Activated CD4-positive, alpha-beta T cell treated with anti-CD3 and anti-CD28 coated beads, Interleukin-2, amount 10 ng/mL, durations not matched to agents 7 days and 5 days (primary cell): ENCODE data around the gene SLC22A3. TPM values are rescaled to one million over a fixed set of nuclear protein-coding genes. Genes with fewer than 3 reads are reported as not detected.
"Not testable (repeated sequence)": the region's sequence is repeated elsewhere in the genome, so short reads cannot be mapped to it uniquely, and the experiment has no call there.

Experiments
- CTCF ChIA-PET: fragments of 350-600 bp; sonication (Branson Sonifier 250); formaldehyde crosslinking; loops from one replicate; lab custom pipeline; 2021; ENCODE audit warnings: antibody characterized with exemption; lab: Charles Lee
- POLR2A ChIA-PET: fragments of 350-600 bp; sonication (Branson Sonifier 250); formaldehyde crosslinking; loops from one replicate; lab custom pipeline; 2021; ENCODE audit warnings: antibody characterized with exemption; lab: Charles Lee
- DNase-seq: peaks from one replicate; pipeline ENCODE4 v3.0.0-alpha.2; 2020
- H3K27ac Mint-ChIP-seq: one replicate; pipeline ENCODE4 v1.8.0; 2021; ENCODE audit warnings: mild to moderate bottlenecking, moderate library complexity, mixed read lengths
- H3K27me3 Mint-ChIP-seq: one replicate; pipeline ENCODE4 v1.8.0; 2021; ENCODE audit warnings: mixed read lengths
- H3K36me3 Mint-ChIP-seq: one replicate; pipeline ENCODE4 v1.8.0; 2021; ENCODE audit warnings: low read depth, mixed read lengths
- H3K4me1 Mint-ChIP-seq: one replicate; pipeline ENCODE4 v1.8.0; 2021; ENCODE audit warnings: mixed read lengths
- H3K4me3 Mint-ChIP-seq: one replicate; pipeline ENCODE4 v1.8.0; 2021; ENCODE audit warnings: mild to moderate bottlenecking, moderate library complexity, mixed read lengths
- H3K9me3 Mint-ChIP-seq: one replicate; pipeline ENCODE4 v1.8.0; 2021; ENCODE audit warnings: mixed read lengths
- total RNA-seq, 2 experiments: library from RNA; stranded (reverse); gene quantifications; one replicate each; pipeline ENCODE4 v1.2.3, GENCODE V29; 2021

The SLC22A3 gene
- total RNA-seq, result not detected

GRCh38 chr6:160348223-160349019 lies at the start of gene SLC22A3:
Gene SLC22A3 (plus strand): TSS chr6:160348378. CDS start chr6:160348420, 42 bp downstream.
- no peaks in the 10 kb centered on the region for H3K9me3 Mint-ChIP-seq
- no peaks in the 10 kb centered on the region for H3K36me3 Mint-ChIP-seq
- H3K27me3 Mint-ChIP-seq, result peaks cover 64% of the 10 kb centered on the region
- ChIA-PET CTCF (no interaction called here), POLR2A (no interaction called here)
- H3K27ac Mint-ChIP-seq, result no peak within 1 kb of the TSS
- no peak within 1 kb of the TSS for H3K4me3 Mint-ChIP-seq
- DNase-seq, result no peak
- H3K4me1 Mint-ChIP-seq, result no peaks in the 10 kb centered on the region

GRCh38 chr6:160299559-160299958 lies 48.6 kb upstream of the SLC22A3 start:
- POLR2A ChIA-PET, result no interaction called here
- CTCF ChIA-PET, result no interaction called here
- Mint-ChIP-seq H3K27me3 (peaks cover 2% of the 10 kb centered on the region), H3K27ac (no peak overlapping the region), H3K36me3 (no peaks in the 10 kb centered on the region), H3K9me3 (peaks cover 4% of the 10 kb centered on the region), H3K4me3 (no peak overlapping the region), H3K4me1 (no peaks in the 10 kb centered on the region)
- DNase-seq, result no peak

- ChIA-PET POLR2A (no interaction called here), CTCF (no interaction called here)
- Mint-ChIP-seq H3K4me3 (no peak overlapping the region), H3K27me3 (peaks cover 2% of the 10 kb centered on the region), H3K27ac (no peak overlapping the region), H3K9me3 (peaks cover 4% of the 10 kb centered on the region), H3K4me1 (no peaks in the 10 kb centered on the region), H3K36me3 (no peaks in the 10 kb centered on the region)
- DNase-seq, result no peak
Observed at GRCh38 chr6:160300076-160300695, 48.0 kb upstream of the SLC22A3 start.

GRCh38 chr6:160301339-160301738 lies 46.8 kb upstream of the SLC22A3 start:
- Mint-ChIP-seq H3K9me3 (peaks cover 4% of the 10 kb centered on the region), H3K4me1 (no peaks in the 10 kb centered on the region), H3K27me3 (peaks cover 3% of the 10 kb centered on the region), H3K4me3 (no peak overlapping the region), H3K36me3 (no peaks in the 10 kb centered on the region), H3K27ac (no peak overlapping the region)
- DNase-seq, result no peak
- POLR2A ChIA-PET, result no interaction called here
- CTCF ChIA-PET, result no interaction called here

GRCh38 chr6:160302431-160303082 lies 45.6 kb upstream of the SLC22A3 start:
- H3K9me3 Mint-ChIP-seq, H3K27me3 Mint-ChIP-seq, H3K4me1 Mint-ChIP-seq, DNase-seq, H3K36me3 Mint-ChIP-seq, H3K4me3 Mint-ChIP-seq, CTCF ChIA-PET, POLR2A ChIA-PET, H3K27ac Mint-ChIP-seq: not testable (repeated sequence)

- Mint-ChIP-seq H3K4me3 (no peak overlapping the region), H3K27me3 (peaks cover 5% of the 10 kb centered on the region), H3K4me1 (no peaks in the 10 kb centered on the region), H3K36me3 (no peaks in the 10 kb centered on the region), H3K27ac (no peak overlapping the region), H3K9me3 (peaks cover 4% of the 10 kb centered on the region)
- ChIA-PET CTCF (no interaction called here), POLR2A (no interaction called here)
- no peak for DNase-seq
Observed at GRCh38 chr6:160303806-160304205, 44.4 kb upstream of the SLC22A3 start.

- DNase-seq, result no peak
- no peak overlapping the region for H3K4me3 Mint-ChIP-seq
- peaks cover 7% of the 10 kb centered on the region for H3K9me3 Mint-ChIP-seq
- H3K27ac Mint-ChIP-seq, result no peak overlapping the region
- ChIA-PET POLR2A (no interaction called here), CTCF (interaction anchor here (0.9 kb wide), 1 partner anchor 9 kb away, joined by 3 read pairs; no protein-coding TSS in a partner anchor)
- no peaks in the 10 kb centered on the region for H3K4me1 Mint-ChIP-seq
- H3K27me3 Mint-ChIP-seq, result peaks cover 5% of the 10 kb centered on the region
- H3K36me3 Mint-ChIP-seq, result no peaks in the 10 kb centered on the region
Observed at GRCh38 chr6:160305926-160306713, 42.1 kb upstream of the SLC22A3 start.

- CTCF ChIA-PET, result no interaction called here
- Mint-ChIP-seq H3K36me3 (no peaks in the 10 kb centered on the region), H3K9me3 (peaks cover 21% of the 10 kb centered on the region), H3K27me3 (peaks cover 9% of the 10 kb centered on the region), H3K4me3 (no peak overlapping the region), H3K27ac (no peak overlapping the region), H3K4me1 (no peaks in the 10 kb centered on the region)
- POLR2A ChIA-PET, result no interaction called here
- no peak for DNase-seq
Observed at GRCh38 chr6:160309718-160310117, 38.5 kb upstream of the SLC22A3 start.

GRCh38 chr6:160312900-160313299 lies 35.3 kb upstream of the SLC22A3 start:
- Mint-ChIP-seq H3K4me3 (no peak overlapping the region), H3K4me1 (no peaks in the 10 kb centered on the region), H3K27ac (no peak overlapping the region), H3K9me3 (peaks cover 21% of the 10 kb centered on the region), H3K36me3 (no peaks in the 10 kb centered on the region), H3K27me3 (peaks cover 5% of the 10 kb centered on the region)
- ChIA-PET POLR2A (no interaction called here), CTCF (interaction anchor here (1.3 kb wide), 1 partner anchor 9 kb away, joined by 5 read pairs; no protein-coding TSS in a partner anchor)
- no peak for DNase-seq

- no peaks in the 10 kb centered on the region for H3K4me1 Mint-ChIP-seq
- no peaks in the 10 kb centered on the region for H3K36me3 Mint-ChIP-seq
- CTCF ChIA-PET, result no interaction called here
- POLR2A ChIA-PET, result no interaction called here
- H3K4me3 Mint-ChIP-seq, result no peak overlapping the region
- peaks cover 5% of the 10 kb centered on the region for H3K27me3 Mint-ChIP-seq
- DNase-seq, result no peak
- peaks cover 18% of the 10 kb centered on the region for H3K9me3 Mint-ChIP-seq
- H3K27ac Mint-ChIP-seq, result no peak overlapping the region
Observed at GRCh38 chr6:160315310-160315709, 32.9 kb upstream of the SLC22A3 start.

- H3K4me3 Mint-ChIP-seq, result no peak overlapping the region
- H3K9me3 Mint-ChIP-seq, result peaks cover 15% of the 10 kb centered on the region
- H3K36me3 Mint-ChIP-seq, result no peaks in the 10 kb centered on the region
- no peak overlapping the region for H3K27ac Mint-ChIP-seq
- no peaks in the 10 kb centered on the region for H3K4me1 Mint-ChIP-seq
- ChIA-PET POLR2A (no interaction called here), CTCF (no interaction called here)
- no peak for DNase-seq
- H3K27me3 Mint-ChIP-seq, result peaks cover 5% of the 10 kb centered on the region
Observed at GRCh38 chr6:160316261-160316660, 31.9 kb upstream of the SLC22A3 start.

- Mint-ChIP-seq H3K4me3 (no peak overlapping the region), H3K27me3 (peaks cover 3% of the 10 kb centered on the region), H3K27ac (no peak overlapping the region), H3K4me1 (no peaks in the 10 kb centered on the region), H3K36me3 (no peaks in the 10 kb centered on the region), H3K9me3 (peaks cover 2% of the 10 kb centered on the region)
- DNase-seq, result no peak
- POLR2A ChIA-PET, result no interaction called here
- CTCF ChIA-PET, result no interaction called here
Observed at GRCh38 chr6:160319246-160319645, 28.9 kb upstream of the SLC22A3 start.
